Measurements from ENCODE around the gene LITAFD.

DNA sequence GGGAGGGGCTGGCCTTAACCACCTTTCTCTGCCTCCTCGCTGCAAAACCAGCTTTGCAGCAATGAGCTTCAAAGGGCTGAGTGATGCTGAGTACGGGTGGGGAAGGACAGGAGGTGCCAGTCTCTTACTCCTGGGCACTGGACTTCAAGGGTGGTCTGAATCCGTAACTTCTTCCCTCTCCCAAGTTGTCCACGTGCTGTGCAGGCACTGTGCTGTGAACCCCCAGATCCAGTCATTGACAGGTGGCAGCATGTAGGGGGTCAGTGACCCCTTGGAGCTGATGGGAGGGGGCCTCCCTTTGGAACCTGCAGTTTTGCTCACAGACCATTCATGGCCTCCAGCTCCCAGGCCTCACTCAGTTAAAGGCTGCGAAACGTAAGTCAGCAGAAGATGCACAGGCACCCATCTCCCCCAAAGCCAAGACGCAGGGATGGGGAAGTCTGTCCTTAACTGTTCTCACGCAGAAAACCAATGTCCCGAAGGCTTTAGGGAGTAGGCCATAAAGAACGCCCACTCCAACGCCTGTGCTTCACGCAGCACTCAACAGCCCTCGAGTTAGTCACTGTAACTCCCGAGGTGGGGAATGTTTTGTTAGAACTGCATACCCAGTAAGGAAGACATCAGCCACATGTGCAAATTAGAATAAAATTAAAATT lies 7.9 kb downstream of the LITAFD start:
- TF ChIP-seq, protein P1, sequence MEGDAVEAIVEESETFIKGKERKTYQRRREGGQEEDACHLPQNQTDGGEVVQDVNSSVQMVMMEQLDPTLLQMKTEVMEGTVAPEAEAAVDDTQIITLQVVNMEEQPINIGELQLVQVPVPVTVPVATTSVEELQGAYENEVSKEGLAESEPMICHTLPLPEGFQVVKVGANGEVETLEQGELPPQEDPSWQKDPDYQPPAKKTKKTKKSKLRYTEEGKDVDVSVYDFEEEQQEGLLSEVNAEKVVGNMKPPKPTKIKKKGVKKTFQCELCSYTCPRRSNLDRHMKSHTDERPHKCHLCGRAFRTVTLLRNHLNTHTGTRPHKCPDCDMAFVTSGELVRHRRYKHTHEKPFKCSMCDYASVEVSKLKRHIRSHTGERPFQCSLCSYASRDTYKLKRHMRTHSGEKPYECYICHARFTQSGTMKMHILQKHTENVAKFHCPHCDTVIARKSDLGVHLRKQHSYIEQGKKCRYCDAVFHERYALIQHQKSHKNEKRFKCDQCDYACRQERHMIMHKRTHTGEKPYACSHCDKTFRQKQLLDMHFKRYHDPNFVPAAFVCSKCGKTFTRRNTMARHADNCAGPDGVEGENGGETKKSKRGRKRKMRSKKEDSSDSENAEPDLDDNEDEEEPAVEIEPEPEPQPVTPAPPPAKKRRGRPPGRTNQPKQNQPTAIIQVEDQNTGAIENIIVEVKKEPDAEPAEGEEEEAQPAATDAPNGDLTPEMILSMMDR (IDR thresholded peaks at IDR 0.05) = no peak
- no peak for TF ChIP-seq POLR2A (IDR thresholded peaks at IDR 0.05)

Data from testis (tissue), 2 donors.